GM12874 (cell line): ENCODE measurements around the gene DRC7.

Experiments
- CTCF ChIP-seq: IDR thresholded peaks from 2 replicates; pipeline ENCODE4 v1.5.1; 2011; ENCODE audit warnings: low read depth, mild to moderate bottlenecking, control low read depth, low read length, moderate library complexity; ENCODE audit not compliant: insufficient read depth

Gene DRC7

GRCh38 chr16:57721356-57722209 lies 27.0 kb downstream of the DRC7 start:
- no peak for TF ChIP-seq CTCF

- TF ChIP-seq CTCF, result no peak
These were observed 27.5 kb downstream of the DRC7 start for GRCh38 chr16:57722210-57722499.

DNA sequence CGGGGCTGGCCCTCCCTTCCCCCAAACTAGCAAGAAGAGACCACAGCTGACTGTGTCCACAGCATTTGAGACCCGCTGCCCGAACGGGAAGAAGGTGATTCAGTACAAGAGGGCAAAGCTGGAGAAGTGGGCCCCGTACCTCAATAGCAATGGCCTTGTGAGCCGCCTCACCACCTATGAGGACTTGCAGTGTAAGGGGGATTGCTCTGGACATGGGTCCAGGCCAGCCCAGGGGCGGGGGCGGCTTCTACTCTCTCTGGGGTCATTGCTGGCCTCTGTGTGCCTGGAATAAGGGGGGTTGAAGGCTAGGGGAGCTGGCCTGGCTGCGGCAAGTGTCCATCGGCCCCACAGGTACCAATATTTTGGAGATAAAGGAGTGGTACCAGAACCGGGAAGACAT lies 28.0 kb downstream of the DRC7 start:
- no peak for TF ChIP-seq CTCF

- no peak for TF ChIP-seq CTCF
These were observed 28.6 kb downstream of the DRC7 start for GRCh38 chr16:57723170-57723569.

- no peak for TF ChIP-seq CTCF
These were observed 29.9 kb downstream of the DRC7 start for GRCh38 chr16:57724531-57724930.

DNA sequence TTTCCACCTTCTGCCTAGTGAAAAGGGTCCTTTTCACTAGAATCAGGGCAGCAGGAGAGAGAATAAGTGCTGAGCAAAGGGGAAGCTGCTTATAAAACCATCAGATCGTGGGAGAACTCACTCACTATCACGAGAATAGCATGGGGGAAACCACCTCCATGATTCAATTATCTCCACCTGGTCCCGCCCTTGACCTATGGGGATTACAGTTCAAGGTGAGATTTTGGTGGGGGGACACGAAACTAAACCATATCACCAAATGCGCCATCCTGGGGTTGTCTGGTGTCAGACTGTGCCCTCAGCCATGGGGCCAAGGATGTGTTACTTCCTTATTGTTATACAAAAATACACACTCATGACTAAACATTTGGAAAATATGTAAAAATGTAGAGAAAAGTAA lies 30.5 kb downstream of the DRC7 start:
- no peak for TF ChIP-seq CTCF

DNA sequence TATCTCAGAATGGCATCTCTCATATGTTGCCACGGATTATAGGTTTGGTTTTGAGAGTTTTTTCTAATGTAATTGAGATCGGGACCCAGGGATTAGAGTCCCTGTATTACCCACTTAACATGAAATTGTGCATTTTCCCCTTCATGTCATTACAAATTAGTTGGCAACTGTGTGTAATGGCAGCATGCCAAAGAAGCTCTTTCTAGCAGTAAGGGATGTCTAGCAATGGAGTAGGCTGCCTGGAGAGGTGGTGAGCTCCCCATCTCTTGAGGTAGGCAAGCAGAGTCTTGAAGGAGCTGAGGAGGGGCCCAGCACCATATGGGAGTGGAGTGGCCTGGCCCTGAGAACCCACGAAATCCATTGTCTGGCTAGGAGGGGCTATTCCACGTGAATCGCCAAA lies 30.9 kb downstream of the DRC7 start:
- TF ChIP-seq CTCF, result no peak
